HL-60 (cell line): ENCODE measurements around the gene LMTK2.

ENCODE experiments used
- DNase-seq, 2 experiments: peaks; one replicate each; pipeline ENCODE4 v3.0.0-alpha.2; 2010 to 2020; ENCODE audit warnings: low read depth in 1 of 2, low spot score in 1 of 2
- H3K27ac ChIP-seq: fragments of 250-450 bp; sonication (Bioruptor Pico); replicated peaks from 2 replicates; pipeline ENCODE4 v1.5.1; 2020; ENCODE audit warnings: mild to moderate bottlenecking, moderate library complexity
- H3K27me3 ChIP-seq: fragments of 250-450 bp; sonication (Bioruptor Pico); 2 replicates; pipeline ENCODE4 v1.5.1; 2021; ENCODE audit warnings: mild to moderate bottlenecking, moderate library complexity; ENCODE audit not compliant: insufficient read depth, poor library complexity, severe bottlenecking
- H3K4me3 ChIP-seq: replicated peaks from 2 replicates; pipeline ENCODE4 v1.5.1; 2011; ENCODE audit warnings: mild to moderate bottlenecking, control low read depth, low read length; ENCODE audit not compliant: insufficient read depth
- CTCF ChIP-seq: IDR thresholded peaks from one replicate; pipeline ENCODE4 v1.5.1; 2011; ENCODE audit warnings: low read length, control low read depth, inconsistent platforms; ENCODE audit not compliant: insufficient read depth
- GABPA ChIP-seq: IDR thresholded peaks from 2 replicates; pipeline ENCODE4 v1.6.1; 2012; ENCODE audit warnings: low read depth
- POLR2AphosphoS5 ChIP-seq: IDR thresholded peaks from 2 replicates; pipeline ENCODE4 v1.6.1; 2012; ENCODE audit warnings: low read depth
- REST ChIP-seq: IDR thresholded peaks from 2 replicates; pipeline ENCODE4 v1.6.1; 2012; ENCODE audit warnings: low read depth; ENCODE audit not compliant: insufficient replicate concordance
- SPI1 ChIP-seq: IDR thresholded peaks from 2 replicates; pipeline ENCODE4 v1.6.1; 2012; ENCODE audit warnings: low read depth, mild to moderate bottlenecking, borderline replicate concordance

Gene LMTK2

GRCh38 chr7:98229441-98229840 lies 122.8 kb downstream of the LMTK2 start:
- H3K27ac ChIP-seq, result no peak overlapping the region
- TF ChIP-seq SPI1 (no peak), POLR2AphosphoS5 (no peak), REST (no peak), GABPA (no peak), CTCF (no peak)
- H3K27me3 ChIP-seq, result no peaks in the 10 kb centered on the region
- DNase-seq, result no peak
- H3K4me3 ChIP-seq, result no peak overlapping the region

- no peak for TF ChIP-seq REST
- no peak for TF ChIP-seq POLR2AphosphoS5
- TF ChIP-seq GABPA, result no peak
- TF ChIP-seq CTCF, result no peak
- H3K27ac ChIP-seq, result no peak overlapping the region
- no peak for DNase-seq
- H3K27me3 ChIP-seq, result no peaks in the 10 kb centered on the region
- H3K4me3 ChIP-seq, result no peak overlapping the region
Measured at GRCh38 chr7:98229991-98230745, 123.5 kb downstream of the LMTK2 start.

GRCh38 chr7:98230746-98231471 lies 124.2 kb downstream of the LMTK2 start:
- Histone ChIP-seq H3K27ac (no peak overlapping the region), H3K27me3 (no peaks in the 10 kb centered on the region), H3K4me3 (no peak overlapping the region)
- no peak for DNase-seq
- TF ChIP-seq POLR2AphosphoS5, result no peak
- no peak for TF ChIP-seq SPI1
- no peak for TF ChIP-seq GABPA
- TF ChIP-seq REST, result no peak
- no peak for TF ChIP-seq CTCF
